Ovary (tissue), 10 donors: ENCODE measurements around the gene BCL2L15. TPM values are rescaled to one million over a fixed set of nuclear protein-coding genes. Genes with fewer than 3 reads are reported as not detected.

Source experiments
- DNase-seq, 5 donors: peaks; one replicate each; pipeline ENCODE4 v3.0.0-alpha.2; 2019 to 2020
- H3K27ac ChIP-seq, 2 donors: fragments of 200-600 bp; one replicate each; pipeline versions ENCODE4 v1.5.1 to v1.8.0; 2019 to 2022
- H3K27me3 ChIP-seq: fragments of 200-600 bp; one replicate; pipeline ENCODE4 v1.8.0; 2022
- H3K36me3 ChIP-seq: fragments of 200-600 bp; sonication (generic); one replicate; pipeline ENCODE4 v1.5.1; 2019
- H3K4me1 ChIP-seq: one replicate; pipeline ENCODE4 v1.8.1; 2013; ENCODE audit warnings: mild to moderate bottlenecking, moderate library complexity; ENCODE audit not compliant: insufficient read depth
- H3K4me3 ChIP-seq: fragments of 200-600 bp; sonication (generic); one replicate; pipeline ENCODE4 v1.5.1; 2017
- H3K9me3 ChIP-seq, 2 donors: fragments of 200-600 bp in 1 of 2; sonication (generic) in 1 of 2; one replicate each; pipeline versions ENCODE4 v1.5.1 to v1.8.1; 2013 to 2019; ENCODE audit warnings: mild to moderate bottlenecking in 1 of 2, moderate library complexity in 1 of 2
- EP300 ChIP-seq: sonication (generic); formaldehyde crosslinking; IDR thresholded peaks from one replicate; pipeline ENCODE4 v1.6.1; 2017; ENCODE audit warnings: antibody characterized with exemption
- POLR2A ChIP-seq: fragments of 450-650 bp; IDR thresholded peaks from one replicate; pipeline ENCODE4 v1.6.1; 2017; ENCODE audit warnings: antibody characterized with exemption, mild to moderate bottlenecking, moderate library complexity
- WGBS, 3 donors: extraction: QIAGEN DNeasy Blood & Tissue Kit in 1 of 3; methylation state at CpG; one replicate each; pipeline versions ENCODE4 v1.1.5 to v1.1.7; 2013 to 2017; 5-methylcytosine and 5-hydroxymethylcytosine counted together
- intact Hi-C, 4 donors: fragments of 100-400 bp; cut with DNase I; formaldehyde crosslinking; loops; one replicate each; pipeline versions ENCODE4 v1.11.0 to v1.15.1; 2022 to 2023
- long read RNA-seq, 3 donors: library from polyadenylated mRNA in 2 of 3; unstranded in 2 of 3; transcript quantifications; one replicate each; pipeline ENCODE4 v2.0.0 and lab custom pipeline, GENCODE V29; 2021 to 2026
- polyA plus RNA-seq, 2 donors: library from polyadenylated mRNA; stranded (reverse); fragments of 200-250 nt in 1 of 2; fragments of 350-450 nt in 1 of 2; fragmentation: Illumina TruSeq in 1 of 2; extraction: RNeasy Lipid Tissue Mini Kit (QIAGEN cat#74804) in 1 of 2; gene quantifications; one replicate each; pipeline ENCODE4 v1.2.3, GENCODE V29; 2013 to 2014
- total RNA-seq, 7 donors: library from RNA; depleted of rRNA in 2 of 7; stranded (reverse); fragments of >200 nt in 2 of 7; fragmentation: NEBNext Ultra II Directional in 3 of 7; extraction: Animal tissue kit (Norgen Biotek cat#: 25700) in 3 of 7; gene quantifications; one replicate each; pipeline versions ENCODE4 v1.1.0 to v1.2.4, GENCODE V29; 2016 to 2023
- TF ChIP-seq, protein P1 (sequence below), 3 donors: fragments of 450-650 bp in 2 of 3; fragments of 200-600 bp in 1 of 3; IDR thresholded peaks; one replicate each; pipeline versions ENCODE4 v1.5.1 to v1.8.0; 2016 to 2022; ENCODE audit warnings: antibody characterized with exemption in 3 of 3, mild to moderate bottlenecking in 1 of 3
- donor health status: DM: no; HTN: no; CAD: no; lungs with moderate emphysema.
- donor health status: DM: no; HTN: no; CAD: no.
- donor health status: Bipolar disorder and iron deficiency.
- donor health status: DM: yes; HTN: yes; CAD: no.
- donor health status: DM: no; HTN: no; CAD: no.
- donor health status: DM: yes; HTN: yes; CAD: no.

The BCL2L15 gene
- 1 to 10 TPM in 3 of 7 donors, under 1 TPM in 4; 0.18 to 6.7 (median 0.88) TPM for total RNA-seq
- polyA plus RNA-seq = under 1 TPM; 0.21 to 0.40 TPM
- long read RNA-seq, donor 1 = 0 reads
- long read RNA-seq, donor 2 = 0 reads
- long read RNA-seq, donor 3 = 0 reads

GRCh38 chr1:113887402-113888175, at the start of gene BCL2L15:
TSS of gene BCL2L15 (minus strand) at chr1:113887581. CDS start at chr1:113887375, 206 bp downstream.
- Histone ChIP-seq H3K36me3 (no peaks in the 10 kb centered on the region), H3K9me3 (no peaks in the 10 kb centered on the region), H3K4me3 (no peak within 1 kb of the TSS), H3K27ac (no peak within 1 kb of the TSS), H3K27me3 (no peaks in the 10 kb centered on the region), H3K4me1 (no peaks in the 10 kb centered on the region)
- DNase-seq = no peak
- WGBS, 3 donors = 75 to 85% (median 84%) methylated on average over 6 of the region's 6 CpGs
- no peak for TF ChIP-seq EP300
- TF ChIP-seq, protein P1, sequence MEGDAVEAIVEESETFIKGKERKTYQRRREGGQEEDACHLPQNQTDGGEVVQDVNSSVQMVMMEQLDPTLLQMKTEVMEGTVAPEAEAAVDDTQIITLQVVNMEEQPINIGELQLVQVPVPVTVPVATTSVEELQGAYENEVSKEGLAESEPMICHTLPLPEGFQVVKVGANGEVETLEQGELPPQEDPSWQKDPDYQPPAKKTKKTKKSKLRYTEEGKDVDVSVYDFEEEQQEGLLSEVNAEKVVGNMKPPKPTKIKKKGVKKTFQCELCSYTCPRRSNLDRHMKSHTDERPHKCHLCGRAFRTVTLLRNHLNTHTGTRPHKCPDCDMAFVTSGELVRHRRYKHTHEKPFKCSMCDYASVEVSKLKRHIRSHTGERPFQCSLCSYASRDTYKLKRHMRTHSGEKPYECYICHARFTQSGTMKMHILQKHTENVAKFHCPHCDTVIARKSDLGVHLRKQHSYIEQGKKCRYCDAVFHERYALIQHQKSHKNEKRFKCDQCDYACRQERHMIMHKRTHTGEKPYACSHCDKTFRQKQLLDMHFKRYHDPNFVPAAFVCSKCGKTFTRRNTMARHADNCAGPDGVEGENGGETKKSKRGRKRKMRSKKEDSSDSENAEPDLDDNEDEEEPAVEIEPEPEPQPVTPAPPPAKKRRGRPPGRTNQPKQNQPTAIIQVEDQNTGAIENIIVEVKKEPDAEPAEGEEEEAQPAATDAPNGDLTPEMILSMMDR (IDR thresholded peaks at IDR 0.05) = no peak
- no peak for TF ChIP-seq POLR2A
- intact Hi-C loops = no loop called here

DNA sequence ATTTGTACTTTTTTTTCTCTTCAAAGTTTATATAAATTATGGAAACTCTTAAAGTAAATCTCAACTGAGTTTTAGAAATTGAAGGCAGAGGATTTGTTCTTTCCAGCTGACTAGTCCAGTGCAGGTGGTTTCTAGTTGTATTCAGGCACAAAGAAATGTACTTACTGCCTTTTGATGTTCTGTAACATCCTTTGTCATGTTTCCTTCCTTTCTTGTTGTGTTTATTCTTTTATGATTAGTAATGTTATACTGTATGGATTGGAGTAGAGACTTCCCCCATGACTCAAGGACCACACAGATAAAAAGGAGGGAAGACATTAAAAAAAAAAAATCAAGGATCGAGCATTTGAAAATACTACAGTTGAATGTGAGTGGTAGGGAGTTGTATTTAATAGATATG, 49.8 kb upstream of the BCL2L15 start:
- no peaks in the 10 kb centered on the region for H3K27me3 ChIP-seq
- peaks cover 13% of the 10 kb centered on the region for H3K4me1 ChIP-seq
- H3K36me3 ChIP-seq = no peaks in the 10 kb centered on the region
- no peak overlapping the region for H3K4me3 ChIP-seq
- H3K9me3 ChIP-seq = no peaks in the 10 kb centered on the region
- no peak overlapping the region for H3K27ac ChIP-seq
- intact Hi-C loops = no loop called here
- TF ChIP-seq POLR2A (no peak), EP300 (no peak)
- TF ChIP-seq, protein P1 (IDR thresholded peaks at IDR 0.05) = no peak
- DNase-seq = no peak
- 56 to 77% (median 62%) methylated on average over 1 of the region's 1 CpG for WGBS, 3 donors

DNA sequence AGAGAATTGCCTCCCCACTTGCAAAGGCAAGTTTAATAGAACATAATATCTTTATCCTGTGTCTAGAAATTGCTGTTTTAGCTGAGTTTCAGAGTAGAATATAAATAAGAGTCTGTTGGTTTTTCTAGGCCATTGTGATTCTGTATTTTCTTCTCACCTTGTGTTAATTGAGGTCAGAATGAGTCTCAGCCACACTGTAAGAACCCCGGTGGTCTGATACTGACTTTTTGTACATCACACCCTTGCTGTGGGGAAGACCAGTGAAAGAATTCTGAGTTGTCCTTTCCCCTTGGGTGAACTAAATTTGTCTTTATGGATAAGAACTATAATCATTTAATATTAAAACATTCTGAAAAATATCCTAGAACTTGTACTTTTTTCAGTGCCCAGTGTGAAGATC, 48.6 kb upstream of the BCL2L15 start:
- Histone ChIP-seq H3K27me3 (no peaks in the 10 kb centered on the region), H3K4me3 (no peak overlapping the region), H3K27ac (no peak overlapping the region), H3K36me3 (no peaks in the 10 kb centered on the region), H3K9me3 (no peaks in the 10 kb centered on the region), H3K4me1 (peaks cover 13% of the 10 kb centered on the region)
- intact Hi-C loops = no loop called here
- DNase-seq = no peak
- TF ChIP-seq EP300 (no peak), POLR2A (no peak)
- TF ChIP-seq, protein P1 (IDR thresholded peaks at IDR 0.05) = no peak
- WGBS, 3 donors = 73 to 78% (median 74%) methylated on average over 1 of the region's 1 CpG

GRCh38 chr1:113935176-113935575, 47.8 kb upstream of the BCL2L15 start:
- no peaks in the 10 kb centered on the region for H3K9me3 ChIP-seq
- no peak overlapping the region for H3K27ac ChIP-seq
- intact Hi-C loops = no loop called here
- TF ChIP-seq EP300 = no peak
- no peaks in the 10 kb centered on the region for H3K36me3 ChIP-seq
- no peak overlapping the region for H3K4me3 ChIP-seq
- DNase-seq = no peak
- peaks cover 11% of the 10 kb centered on the region for H3K4me1 ChIP-seq
- no peaks in the 10 kb centered on the region for H3K27me3 ChIP-seq
- WGBS, 3 donors = 96 to 100% (median 100%) methylated on average over 1 of the region's 1 CpG

- Histone ChIP-seq H3K27ac (no peak overlapping the region), H3K4me1 (peaks cover 10% of the 10 kb centered on the region), H3K4me3 (no peak overlapping the region), H3K27me3 (no peaks in the 10 kb centered on the region), H3K36me3 (no peaks in the 10 kb centered on the region), H3K9me3 (no peaks in the 10 kb centered on the region)
- WGBS, 3 donors = 70 to 77% (median 74%) methylated on average over 5 of the region's 5 CpGs
- no peak for DNase-seq
- intact Hi-C loops = no loop called here
- TF ChIP-seq POLR2A (no peak), EP300 (no peak)
- TF ChIP-seq, protein P1 (IDR thresholded peaks at IDR 0.05) = no peak
Observed at GRCh38 chr1:113934511-113935055, 47.2 kb upstream of the BCL2L15 start.
